IMR-90 (cell line): Measurements from ENCODE around the gene QKI.

Experiments used
- CEBPB ChIP-seq: IDR thresholded peaks from 2 replicates; pipeline ENCODE4 v1.6.1; 2012; ENCODE audit warnings: low read depth, low read length, improper control_type of control experiment
- CTCF ChIP-seq: conservative IDR thresholded peaks from 2 replicates; pipeline ENCODE4 v1.5.1; 2012; ENCODE audit warnings: mild to moderate bottlenecking, low read depth, low read length, improper control_type of control experiment
- FOS ChIP-seq: fragments of 150-350 bp; IDR thresholded peaks from 2 replicates; pipeline ENCODE4 v1.6.1; 2016; ENCODE audit warnings: low read depth, low read length
- MAFK ChIP-seq: IDR thresholded peaks from 2 replicates; pipeline ENCODE4 v1.6.1; 2012; ENCODE audit warnings: low read depth, low read length, improper control_type of control experiment
- MAZ ChIP-seq: IDR thresholded peaks from 2 replicates; pipeline ENCODE4 v1.6.1; 2012; ENCODE audit warnings: low read depth, mild to moderate bottlenecking, low read length, improper control_type of control experiment, moderate library complexity, borderline replicate concordance
- MXI1 ChIP-seq: IDR thresholded peaks from 2 replicates; pipeline ENCODE4 v1.6.1; 2012; ENCODE audit warnings: low read depth, mild to moderate bottlenecking, low read length, moderate library complexity, borderline replicate concordance
- NFE2L2 ChIP-seq: fragments of 150-350 bp; IDR thresholded peaks from 2 replicates; pipeline ENCODE4 v1.6.1; 2016; ENCODE audit warnings: low read depth, mild to moderate bottlenecking, low read length
- POLR2A ChIP-seq: IDR thresholded peaks from 2 replicates; pipeline ENCODE4 v1.6.1; 2012; ENCODE audit warnings: mild to moderate bottlenecking, low read depth, low read length
- RCOR1 ChIP-seq: IDR thresholded peaks from 2 replicates; pipeline ENCODE4 v1.6.1; 2012; ENCODE audit warnings: mild to moderate bottlenecking, low read length, improper control_type of control experiment; ENCODE audit not compliant: insufficient replicate concordance
- SMC3 ChIP-seq: fragments of 150-350 bp; IDR thresholded peaks from 2 replicates; pipeline ENCODE4 v1.6.1; 2016; ENCODE audit warnings: low read depth, mild to moderate bottlenecking, antibody characterized with exemption, low read length, moderate library complexity
- USF2 ChIP-seq: fragments of 150-350 bp; IDR thresholded peaks from 2 replicates; pipeline ENCODE4 v1.6.1; 2017; ENCODE audit warnings: mild to moderate bottlenecking, antibody characterized with exemption, low read length, low read depth

- TF ChIP-seq POLR2A (no peak), CTCF (no peak), SMC3 (no peak), USF2 (no peak), CEBPB (no peak), MAFK (no peak), FOS (no peak), MAZ (no peak), MXI1 (no peak), RCOR1 (no peak), NFE2L2 (no peak)
Observed at GRCh38 chr6:163380216-163380615, 34.3 kb upstream of the QKI start.
